Measurements from ENCODE around the gene ADAM8.

ADAM8 gene

DNA sequence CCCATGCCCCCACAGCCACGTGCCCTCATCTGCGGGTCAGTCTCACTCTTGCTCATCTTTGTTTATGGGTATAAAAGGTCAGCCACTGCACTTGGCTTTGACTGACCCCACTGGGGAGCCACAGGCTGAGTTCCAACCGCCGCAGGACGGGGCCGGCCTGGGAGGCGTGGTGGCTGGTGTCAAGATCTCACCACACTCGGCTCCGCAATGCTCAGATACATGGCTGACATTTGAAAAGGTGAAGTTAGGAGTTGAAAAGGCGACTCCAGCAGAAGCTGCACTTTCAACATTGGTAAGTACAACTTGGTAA is 17.1 kb upstream of the ADAM8 start:
- H3K27me3 ChIP-seq (ENCODE audit: low read depth, low read length), result no peaks in the 10 kb centered on the region
- no peaks in the 10 kb centered on the region for H3K4me1 ChIP-seq (ENCODE audit: control insufficient read depth in 1 of 2, insufficient read depth in 2 of 2, low read length in 2 of 2)
- H3K9me3 ChIP-seq (ENCODE audit: control insufficient read depth in 1 of 2, low read length in 2 of 2), result no peaks in the 10 kb centered on the region
- H3K36me3 ChIP-seq (ENCODE audit: control insufficient read depth in 1 of 2, insufficient read depth in 2 of 2, low read length in 2 of 2), result peaks cover 62 to 90% of the 10 kb centered on the region in 2 donors
- no peak overlapping the region for H3K4me3 ChIP-seq (ENCODE audit: low read depth in 1 of 2, low read length in 2 of 2)
- H3K27ac ChIP-seq (ENCODE audit: low read length), result no peak overlapping the region

DNA sequence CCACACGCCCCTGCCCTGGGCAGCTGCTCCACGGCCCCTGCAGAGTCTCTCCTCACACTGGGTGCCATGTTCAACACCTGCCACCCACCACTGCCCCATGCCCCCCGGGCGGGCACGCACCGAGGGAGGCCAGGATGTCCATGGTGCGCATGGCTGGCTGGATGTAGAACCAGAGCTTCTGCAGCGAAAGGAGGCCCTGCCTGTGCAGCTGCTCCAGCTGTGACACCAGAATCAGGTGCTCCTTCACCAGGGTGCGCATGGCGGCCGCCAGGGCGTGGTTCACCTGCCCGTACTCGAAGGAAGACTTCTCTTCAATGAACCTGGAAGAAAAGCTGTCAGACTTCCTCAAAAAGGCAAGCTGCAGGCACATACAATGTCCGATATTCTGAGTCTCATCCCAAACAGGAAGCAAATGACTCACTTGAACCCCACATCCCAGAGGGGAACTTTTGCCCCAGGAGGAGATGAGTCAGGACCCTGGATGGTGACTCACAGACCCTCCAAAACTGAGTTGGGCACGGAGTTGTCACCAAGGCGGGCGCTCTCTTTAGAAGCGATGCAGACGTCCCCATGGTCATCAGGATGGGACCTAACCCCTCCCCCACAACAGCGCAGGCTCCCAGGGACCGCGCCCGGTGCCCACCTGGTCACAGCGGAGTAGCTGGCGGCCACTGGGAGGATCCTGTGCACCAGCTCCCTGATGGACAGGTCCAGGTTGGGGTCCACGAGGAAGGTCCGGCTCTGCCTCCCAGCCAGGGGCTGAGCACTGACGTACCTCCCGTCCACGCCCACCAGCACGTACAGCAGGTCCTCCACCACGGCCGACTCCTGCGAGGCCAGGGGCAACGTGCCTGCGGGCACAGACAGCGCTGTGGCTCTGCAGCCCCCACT is 16.5 kb upstream of the ADAM8 start:
- peaks cover 61 to 90% of the 10 kb centered on the region in 2 donors for H3K36me3 ChIP-seq (ENCODE audit: control insufficient read depth in 1 of 2, insufficient read depth in 2 of 2, low read length in 2 of 2)
- H3K4me1 ChIP-seq (ENCODE audit: control insufficient read depth in 1 of 2, insufficient read depth in 2 of 2, low read length in 2 of 2), result no peaks in the 10 kb centered on the region
- H3K27ac ChIP-seq (ENCODE audit: low read length), result no peak overlapping the region
- no peaks in the 10 kb centered on the region for H3K9me3 ChIP-seq (ENCODE audit: control insufficient read depth in 1 of 2, low read length in 2 of 2)
- H3K4me3 ChIP-seq (ENCODE audit: low read depth in 1 of 2, low read length in 2 of 2), result no peak overlapping the region
- H3K27me3 ChIP-seq (ENCODE audit: low read depth, low read length), result no peaks in the 10 kb centered on the region

- no peaks in the 10 kb centered on the region for H3K27me3 ChIP-seq (ENCODE audit: low read depth, low read length)
- H3K4me1 ChIP-seq (ENCODE audit: control insufficient read depth in 1 of 2, insufficient read depth in 2 of 2, low read length in 2 of 2), result no peaks in the 10 kb centered on the region
- H3K4me3 ChIP-seq (ENCODE audit: low read depth in 1 of 2, low read length in 2 of 2), result no peak overlapping the region
- no peak overlapping the region for H3K27ac ChIP-seq (ENCODE audit: low read length)
- H3K36me3 ChIP-seq (ENCODE audit: control insufficient read depth in 1 of 2, insufficient read depth in 2 of 2, low read length in 2 of 2), result peaks cover 48 to 87% of the 10 kb centered on the region in 2 donors
- no peaks in the 10 kb centered on the region for H3K9me3 ChIP-seq (ENCODE audit: control insufficient read depth in 1 of 2, low read length in 2 of 2)
Observed at GRCh38 chr10:133289761-133290160, 13.1 kb upstream of the ADAM8 start.

DNA sequence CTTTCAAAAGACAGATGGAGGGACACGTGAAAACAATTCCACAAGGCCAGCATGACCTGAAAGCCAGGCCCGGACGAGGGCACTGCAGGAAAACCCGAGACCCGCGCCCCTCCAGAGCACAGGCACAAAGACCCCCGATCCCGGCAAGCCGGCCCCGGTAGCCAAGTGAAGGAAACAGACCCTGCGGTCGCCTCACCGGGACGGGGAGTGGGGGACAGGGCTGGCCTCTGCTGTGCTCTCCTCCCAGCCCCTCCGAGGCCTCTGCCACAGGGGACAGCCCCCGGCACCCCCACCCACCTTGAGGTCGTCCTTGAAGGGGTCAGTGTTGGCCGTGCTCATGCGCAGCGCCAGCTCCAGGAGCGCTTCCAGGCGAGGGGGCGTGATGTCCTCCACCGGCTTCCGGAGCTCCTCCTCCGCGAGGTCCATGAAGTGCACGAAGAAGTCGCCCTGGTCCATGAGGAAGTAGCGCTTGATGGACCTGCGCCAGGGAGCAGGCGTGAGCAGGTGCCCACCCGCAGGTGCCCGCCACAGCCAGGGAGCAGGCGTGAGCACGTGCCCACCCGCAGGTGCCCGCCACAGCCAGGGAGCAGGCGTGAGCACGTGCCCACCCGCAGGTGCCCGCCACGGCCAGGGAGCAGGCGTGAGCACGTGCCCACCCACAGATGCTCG is 11.3 kb upstream of the ADAM8 start:
- no peaks in the 10 kb centered on the region for H3K9me3 ChIP-seq (ENCODE audit: control insufficient read depth in 1 of 2, low read length in 2 of 2)
- H3K4me1 ChIP-seq (ENCODE audit: control insufficient read depth in 1 of 2, insufficient read depth in 2 of 2, low read length in 2 of 2), result no peaks in the 10 kb centered on the region
- H3K4me3 ChIP-seq (ENCODE audit: low read depth in 1 of 2, low read length in 2 of 2), result no peak overlapping the region
- H3K36me3 ChIP-seq (ENCODE audit: control insufficient read depth in 1 of 2, insufficient read depth in 2 of 2, low read length in 2 of 2), result peaks cover 56 to 87% of the 10 kb centered on the region in 2 donors
- H3K27ac ChIP-seq (ENCODE audit: low read length), result no peak overlapping the region
- no peaks in the 10 kb centered on the region for H3K27me3 ChIP-seq (ENCODE audit: low read depth, low read length)

DNA sequence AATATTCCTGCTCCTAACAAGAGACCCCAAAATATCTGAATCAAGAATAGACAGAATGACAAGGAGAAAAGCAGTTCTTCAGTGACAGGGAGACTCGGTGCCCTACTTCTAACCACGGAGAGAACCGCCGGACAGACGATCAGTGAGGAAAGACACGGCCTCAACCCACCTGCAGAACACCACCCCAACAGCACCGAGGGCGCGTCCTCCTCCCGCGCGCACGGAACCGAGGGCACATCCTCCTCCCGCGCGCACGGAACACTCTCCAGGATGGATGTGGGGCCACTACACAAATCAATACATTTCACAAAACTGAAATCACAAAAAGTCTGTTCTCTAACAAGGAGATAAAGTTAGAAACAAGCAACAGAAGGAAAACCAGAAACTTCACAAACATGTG is 9.7 kb upstream of the ADAM8 start:
- H3K9me3 ChIP-seq (ENCODE audit: control insufficient read depth in 1 of 2, low read length in 2 of 2), result no peaks in the 10 kb centered on the region
- H3K36me3 ChIP-seq (ENCODE audit: control insufficient read depth in 1 of 2, insufficient read depth in 2 of 2, low read length in 2 of 2), result peaks cover 58 to 95% of the 10 kb centered on the region in 2 donors
- H3K27ac ChIP-seq (ENCODE audit: low read length), result no peak overlapping the region
- no peak overlapping the region for H3K4me3 ChIP-seq (ENCODE audit: low read depth in 1 of 2, low read length in 2 of 2)
- no peaks in the 10 kb centered on the region for H3K4me1 ChIP-seq (ENCODE audit: control insufficient read depth in 1 of 2, insufficient read depth in 2 of 2, low read length in 2 of 2)
- H3K27me3 ChIP-seq (ENCODE audit: low read depth, low read length), result no peaks in the 10 kb centered on the region

DNA sequence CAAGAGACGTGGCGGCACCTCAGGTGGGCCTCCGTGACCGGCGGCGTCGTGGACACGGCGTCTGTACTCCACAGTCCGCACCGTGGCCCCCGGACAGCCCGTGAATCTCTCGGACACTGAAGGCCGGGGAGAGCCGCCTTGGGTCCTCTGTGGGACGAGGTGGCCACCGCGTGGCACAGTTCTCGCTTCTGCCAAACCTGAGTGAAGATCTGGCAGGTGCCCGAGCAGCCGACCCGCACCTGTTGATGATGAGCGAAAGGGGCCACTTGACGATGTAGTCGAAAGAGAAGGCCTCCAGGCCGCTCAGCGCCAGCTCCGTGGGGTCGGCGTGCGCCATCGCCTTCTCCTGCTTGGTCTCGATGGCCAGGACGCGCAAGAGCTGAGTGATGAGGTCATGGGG is 8.5 kb upstream of the ADAM8 start:
- Histone ChIP-seq H3K4me3 (ENCODE audit: low read depth in 1 of 2, low read length in 2 of 2) (no peak overlapping the region), H3K4me1 (ENCODE audit: control insufficient read depth in 1 of 2, insufficient read depth in 2 of 2, low read length in 2 of 2) (no peaks in the 10 kb centered on the region), H3K27ac (ENCODE audit: low read length) (no peak overlapping the region), H3K27me3 (ENCODE audit: low read depth, low read length) (no peaks in the 10 kb centered on the region), H3K9me3 (ENCODE audit: control insufficient read depth in 1 of 2, low read length in 2 of 2) (no peaks in the 10 kb centered on the region), H3K36me3 (ENCODE audit: control insufficient read depth in 1 of 2, insufficient read depth in 2 of 2, low read length in 2 of 2) (peaks cover 51 to 96% of the 10 kb centered on the region in 2 donors)

DNA sequence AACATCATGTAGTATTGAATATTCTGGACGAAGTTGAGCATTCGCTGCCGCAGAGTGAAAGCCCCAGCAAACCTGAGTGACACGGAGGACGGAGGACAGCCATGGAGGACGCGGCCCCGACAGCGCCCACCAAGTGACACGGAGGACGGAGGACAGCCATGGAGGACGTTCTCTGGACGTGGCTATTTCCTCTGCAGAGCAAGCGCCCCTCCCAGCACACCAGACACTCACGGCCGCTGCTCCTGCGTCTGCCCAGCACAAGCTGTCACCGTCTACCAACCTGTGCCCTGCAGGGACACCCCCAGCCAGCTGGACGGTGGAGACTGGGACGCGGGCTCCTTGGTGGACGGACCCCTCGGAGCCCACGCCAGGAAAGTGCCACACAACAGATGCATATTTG is 7.3 kb upstream of the ADAM8 start:
- Histone ChIP-seq H3K27ac (ENCODE audit: low read length) (no peak overlapping the region), H3K27me3 (ENCODE audit: low read depth, low read length) (no peaks in the 10 kb centered on the region), H3K9me3 (ENCODE audit: control insufficient read depth in 1 of 2, low read length in 2 of 2) (no peaks in the 10 kb centered on the region), H3K4me1 (ENCODE audit: control insufficient read depth in 1 of 2, insufficient read depth in 2 of 2, low read length in 2 of 2) (no peaks in the 10 kb centered on the region), H3K36me3 (ENCODE audit: control insufficient read depth in 1 of 2, insufficient read depth in 2 of 2, low read length in 2 of 2) (peaks cover 41 to 96% of the 10 kb centered on the region in 2 donors), H3K4me3 (ENCODE audit: low read depth in 1 of 2, low read length in 2 of 2) (no peak overlapping the region)

- Histone ChIP-seq H3K27ac (ENCODE audit: low read length) (no peak overlapping the region), H3K27me3 (ENCODE audit: low read depth, low read length) (no peaks in the 10 kb centered on the region), H3K36me3 (ENCODE audit: control insufficient read depth in 1 of 2, insufficient read depth in 2 of 2, low read length in 2 of 2) (peaks cover 34 to 92% of the 10 kb centered on the region in 2 donors), H3K4me1 (ENCODE audit: control insufficient read depth in 1 of 2, insufficient read depth in 2 of 2, low read length in 2 of 2) (no peaks in the 10 kb centered on the region), H3K9me3 (ENCODE audit: control insufficient read depth in 1 of 2, low read length in 2 of 2) (no peaks in the 10 kb centered on the region), H3K4me3 (ENCODE audit: low read depth in 1 of 2, low read length in 2 of 2) (no peak overlapping the region)
Observed at GRCh38 chr10:133282846-133283390, 6.2 kb upstream of the ADAM8 start.

GRCh38 chr10:133281628-133282372 is 5.1 kb upstream of the ADAM8 start:
- H3K4me1 ChIP-seq (ENCODE audit: control insufficient read depth in 1 of 2, insufficient read depth in 2 of 2, low read length in 2 of 2), result peaks cover 0 to 9% of the 10 kb centered on the region in 2 donors
- H3K27me3 ChIP-seq (ENCODE audit: low read depth, low read length), result no peaks in the 10 kb centered on the region
- no peaks in the 10 kb centered on the region for H3K9me3 ChIP-seq (ENCODE audit: control insufficient read depth in 1 of 2, low read length in 2 of 2)
- H3K36me3 ChIP-seq (ENCODE audit: control insufficient read depth in 1 of 2, insufficient read depth in 2 of 2, low read length in 2 of 2), result peaks cover 34 to 83% of the 10 kb centered on the region in 2 donors
- H3K4me3 ChIP-seq (ENCODE audit: low read depth in 1 of 2, low read length in 2 of 2), result no peak overlapping the region
- no peak overlapping the region for H3K27ac ChIP-seq (ENCODE audit: low read length)

- H3K27ac ChIP-seq (ENCODE audit: low read length), result no peak overlapping the region
- no peaks in the 10 kb centered on the region for H3K27me3 ChIP-seq (ENCODE audit: low read depth, low read length)
- no peak overlapping the region for H3K4me3 ChIP-seq (ENCODE audit: low read depth in 1 of 2, low read length in 2 of 2)
- H3K36me3 ChIP-seq (ENCODE audit: control insufficient read depth in 1 of 2, insufficient read depth in 2 of 2, low read length in 2 of 2), result peaks cover 29 to 76% of the 10 kb centered on the region in 2 donors
- H3K4me1 ChIP-seq (ENCODE audit: control insufficient read depth in 1 of 2, insufficient read depth in 2 of 2, low read length in 2 of 2), result peaks cover 0 to 15% of the 10 kb centered on the region in 2 donors
- no peaks in the 10 kb centered on the region for H3K9me3 ChIP-seq (ENCODE audit: control insufficient read depth in 1 of 2, low read length in 2 of 2)
Observed at GRCh38 chr10:133281084-133281483, 4.4 kb upstream of the ADAM8 start.
